Measurements from ENCODE around the gene FEV.

Gene FEV

DNA sequence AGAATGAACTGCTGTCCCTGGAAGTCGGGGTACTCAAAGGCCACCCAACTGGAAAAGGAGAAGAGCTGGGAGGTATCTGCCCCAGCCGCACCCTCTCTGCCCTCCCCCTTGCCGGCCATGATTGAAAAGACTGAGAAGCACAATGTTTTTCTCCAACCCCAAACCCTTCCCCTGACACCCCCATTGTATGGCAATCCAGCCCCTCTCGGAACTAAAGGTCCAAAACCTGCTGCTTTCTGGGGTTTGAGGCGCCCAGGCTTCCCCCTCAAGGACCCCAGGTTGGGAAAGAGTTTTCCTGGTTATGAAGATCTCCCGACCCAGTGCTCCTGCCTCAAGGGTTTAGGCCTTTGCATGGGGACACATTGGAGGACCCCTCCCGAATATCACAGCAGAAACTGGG, 7.2 kb upstream of the FEV start:
- DNase-seq: no peak

DNA sequence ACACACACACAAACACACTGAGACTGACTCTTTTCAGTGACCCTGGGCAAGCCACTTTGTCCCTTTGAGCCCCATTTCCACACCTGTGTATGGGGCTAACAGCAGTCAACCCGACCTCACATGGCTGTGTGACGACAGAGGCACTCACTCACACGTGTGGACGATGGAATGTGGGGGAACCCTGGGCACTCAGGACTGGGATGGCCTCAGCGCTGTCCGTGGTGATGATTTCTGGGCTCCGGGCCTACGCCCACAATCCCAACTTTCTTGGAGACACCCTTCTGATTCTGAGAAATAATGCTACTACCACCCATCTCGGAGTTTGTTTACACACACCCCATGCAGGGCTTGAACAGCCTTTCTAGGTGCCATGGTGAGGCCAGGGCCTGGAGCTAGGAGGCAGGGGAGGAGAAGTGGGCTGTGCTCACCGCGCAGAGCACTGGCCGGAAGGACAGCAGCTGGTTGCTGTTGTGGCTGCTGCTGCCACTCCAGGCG, 6.7 kb upstream of the FEV start:
- no peak for DNase-seq

DNA sequence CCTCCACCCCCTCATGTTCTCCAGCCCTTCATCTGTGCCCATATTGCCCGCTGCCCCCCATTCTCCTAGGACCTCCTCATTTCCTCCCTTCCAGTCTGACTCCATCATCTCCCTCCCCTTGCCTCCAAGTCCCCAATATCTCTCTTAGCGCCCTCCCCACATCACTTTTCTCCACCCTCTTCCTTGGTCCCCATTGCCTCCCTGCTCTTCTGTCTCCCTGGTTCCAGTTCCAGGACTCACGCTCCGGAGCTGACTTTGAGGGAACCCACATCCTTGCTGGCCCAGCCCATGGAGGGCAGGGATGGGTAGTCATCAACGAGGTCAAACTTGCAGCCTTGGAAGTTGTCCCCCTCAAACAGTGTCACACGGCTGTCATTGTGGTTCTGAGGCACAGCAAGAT, 5.6 kb upstream of the FEV start:
- no peak for DNase-seq

DNA sequence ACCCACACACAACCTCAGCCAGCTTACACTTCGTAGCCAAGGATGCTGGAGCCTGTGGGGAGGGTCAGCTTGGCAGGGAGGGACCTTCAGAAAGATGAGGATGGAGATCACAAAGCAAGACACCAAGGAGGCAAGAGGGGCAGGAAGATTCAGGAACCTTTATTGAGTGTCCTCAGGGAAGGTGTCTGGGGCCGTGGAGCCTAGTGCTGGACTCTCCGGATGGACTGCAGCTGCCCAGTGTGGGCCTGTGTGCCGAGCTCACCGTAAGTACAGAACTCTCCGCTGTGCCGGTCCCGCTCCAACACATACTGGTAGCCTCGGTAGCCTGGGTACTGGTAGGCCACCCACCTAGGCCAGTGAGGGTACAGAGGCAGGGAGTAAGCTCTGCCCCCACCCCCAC, 5.1 kb upstream of the FEV start:
- no peak for DNase-seq

DNA sequence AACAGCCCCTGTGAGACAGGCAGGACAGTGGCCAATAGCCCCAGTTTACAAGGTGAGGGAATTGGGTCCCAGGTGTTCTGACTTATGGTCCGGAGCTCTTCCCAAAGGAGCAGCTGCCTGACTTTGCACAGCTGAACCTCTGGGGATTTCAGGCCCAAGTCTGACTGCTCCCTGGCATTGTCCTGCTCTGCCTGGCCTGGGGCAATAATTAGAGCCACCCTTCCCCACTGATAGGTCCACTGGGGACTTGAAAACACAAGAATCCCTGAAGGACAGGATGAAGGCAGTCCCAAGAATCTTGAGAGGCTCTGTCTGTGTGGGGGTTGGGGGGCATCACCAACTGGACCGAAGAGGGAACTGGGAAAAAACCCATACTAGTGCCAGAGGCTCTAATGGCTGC, 3.7 kb upstream of the FEV start:
- DNase-seq: no peak

DNA sequence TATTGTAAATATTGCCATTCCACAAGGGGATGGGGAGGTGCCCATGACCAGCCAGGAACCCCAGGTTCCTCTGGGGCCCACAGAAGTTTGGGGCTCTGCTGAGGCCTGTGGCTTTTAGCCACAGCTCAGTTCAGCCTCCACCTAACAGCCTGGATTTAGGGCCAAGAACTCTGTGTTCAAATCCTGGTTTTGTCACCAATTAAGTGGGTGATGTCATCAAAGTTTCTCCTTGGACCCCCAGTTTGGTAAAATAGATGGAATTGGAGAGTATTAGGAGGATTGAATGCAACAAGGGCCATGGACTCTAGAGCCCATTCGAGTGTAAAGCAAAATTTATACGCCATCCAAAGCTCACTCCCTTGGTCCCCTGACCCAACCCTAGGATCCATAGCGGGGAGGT, 3.2 kb upstream of the FEV start:
- DNase-seq: no peak

DNA sequence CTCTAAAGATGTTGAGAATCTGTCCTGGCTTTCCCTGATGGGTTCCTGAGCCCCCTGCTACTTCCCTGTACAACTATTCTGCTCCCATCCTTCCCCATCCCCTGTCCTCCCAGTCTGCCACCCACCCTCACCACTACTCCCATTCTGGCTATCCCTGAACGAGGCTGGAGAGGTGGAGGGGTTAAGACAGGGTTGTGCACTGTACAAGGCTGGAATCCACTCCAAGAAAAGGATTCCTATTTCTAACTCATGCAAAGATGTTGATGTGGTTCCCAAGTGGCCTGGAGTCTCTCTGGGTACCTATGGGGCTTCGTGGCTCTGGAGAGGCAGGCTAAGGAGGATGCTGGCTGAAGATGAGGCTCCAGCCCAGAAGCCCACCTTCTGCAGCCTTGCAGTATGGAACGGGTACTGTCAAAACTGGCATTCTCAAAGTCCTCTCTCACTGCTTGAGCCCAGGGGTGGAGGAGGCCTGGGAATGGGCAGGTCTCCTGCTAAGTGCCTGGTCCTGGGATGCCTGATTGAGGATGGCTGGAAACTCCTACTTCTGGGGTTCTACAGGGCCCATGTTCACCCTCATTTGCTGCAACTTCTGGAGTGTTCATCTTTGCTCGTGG, 1.3 kb upstream of the FEV start:
- no peak for DNase-seq

DNA sequence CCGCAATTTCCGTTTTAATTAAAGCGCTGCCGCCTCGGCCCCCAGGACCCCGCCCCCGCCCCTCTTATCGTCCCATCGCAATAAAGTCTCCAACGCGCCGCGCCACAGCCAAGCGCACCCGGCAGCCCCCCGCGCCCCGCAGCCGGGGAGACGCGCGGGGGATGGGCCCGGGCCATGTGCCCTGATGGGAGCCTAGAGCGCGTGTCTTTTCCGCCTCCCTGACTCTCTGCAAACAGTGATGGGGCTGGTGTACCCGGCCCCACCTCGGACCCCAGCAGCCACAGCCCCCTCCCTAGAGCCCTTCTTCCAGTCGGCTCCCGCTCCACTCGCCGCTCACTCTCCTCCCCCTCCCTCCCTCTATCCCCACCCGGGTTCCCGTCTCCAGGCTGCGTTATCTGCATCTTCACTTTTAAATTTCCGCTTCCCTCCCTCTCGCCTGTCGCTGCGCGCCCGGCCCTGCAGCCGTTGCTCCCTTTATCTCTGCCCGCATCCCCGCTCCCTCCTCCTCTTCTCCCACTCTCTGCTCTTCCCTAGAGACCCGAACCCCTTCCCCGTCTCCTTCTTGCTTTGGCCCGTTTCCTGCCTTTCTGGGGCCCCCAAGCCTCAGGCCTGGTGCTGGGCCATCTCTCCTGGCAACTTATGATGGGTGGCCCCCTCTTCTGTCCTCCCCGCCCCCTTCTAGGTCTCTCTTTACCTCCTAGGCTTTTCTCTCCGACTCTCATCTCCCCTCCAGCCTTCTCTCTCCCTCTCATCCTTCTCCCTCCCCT, 524 bp upstream of the FEV start:
- DNase-seq: no peak

DNA sequence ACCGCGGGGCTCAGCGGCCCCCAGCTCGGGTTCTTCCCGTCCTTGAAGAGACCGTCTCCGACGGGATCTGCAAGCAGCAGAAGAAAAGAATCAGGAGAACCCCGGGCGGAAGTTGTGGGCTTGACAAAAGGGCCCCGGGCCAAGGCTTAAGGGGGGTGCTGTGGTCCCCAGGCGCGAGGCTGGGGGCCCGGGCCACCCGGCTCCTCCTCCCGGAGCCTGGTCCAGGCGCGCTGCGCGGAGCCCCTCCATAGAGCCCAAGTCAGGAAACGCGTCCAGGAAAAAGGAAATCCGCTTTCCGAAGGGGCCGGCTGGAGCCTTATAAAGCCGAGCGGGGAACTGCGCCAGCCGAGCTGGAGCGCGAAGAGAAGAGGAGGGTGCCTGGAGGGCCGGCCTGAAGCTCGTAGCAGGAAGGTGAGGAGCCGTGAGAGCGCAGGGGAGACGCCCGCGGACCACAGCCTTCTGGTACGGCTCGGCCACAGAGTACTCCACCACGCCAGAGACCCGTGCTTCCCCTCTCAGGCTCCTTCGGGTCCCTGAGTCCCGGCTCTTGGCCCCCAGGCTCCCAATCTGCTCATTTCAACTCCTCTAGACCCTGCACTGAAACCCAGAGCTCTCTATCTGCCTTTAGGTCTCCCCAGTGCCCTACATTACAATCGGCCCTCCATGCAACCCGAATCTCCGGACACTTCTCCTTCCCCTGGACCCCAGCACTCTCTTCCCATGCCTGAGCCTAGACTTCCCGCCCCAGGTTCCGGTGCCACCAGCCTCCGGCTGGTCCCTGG, 554 bp downstream of the FEV start:
- DNase-seq: peak in 1 of 2 experiments; percentile 18

DNA sequence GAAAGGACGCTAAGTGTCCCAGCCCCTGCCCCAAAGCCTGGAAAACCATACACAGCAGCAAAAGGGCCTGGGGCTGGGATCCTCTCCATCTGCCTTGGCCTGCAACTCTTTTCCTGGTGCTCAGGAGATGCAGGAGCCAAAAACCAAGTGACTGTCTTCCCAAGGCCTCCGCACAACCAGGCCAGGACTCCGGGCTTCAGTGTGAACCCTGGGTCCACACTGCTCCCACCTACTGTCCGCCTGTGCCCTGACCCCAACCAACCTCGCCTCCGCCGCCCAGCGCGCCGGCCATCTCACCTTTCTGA, 1.1 kb downstream of the FEV start:
- DNase-seq: no peak

DNA sequence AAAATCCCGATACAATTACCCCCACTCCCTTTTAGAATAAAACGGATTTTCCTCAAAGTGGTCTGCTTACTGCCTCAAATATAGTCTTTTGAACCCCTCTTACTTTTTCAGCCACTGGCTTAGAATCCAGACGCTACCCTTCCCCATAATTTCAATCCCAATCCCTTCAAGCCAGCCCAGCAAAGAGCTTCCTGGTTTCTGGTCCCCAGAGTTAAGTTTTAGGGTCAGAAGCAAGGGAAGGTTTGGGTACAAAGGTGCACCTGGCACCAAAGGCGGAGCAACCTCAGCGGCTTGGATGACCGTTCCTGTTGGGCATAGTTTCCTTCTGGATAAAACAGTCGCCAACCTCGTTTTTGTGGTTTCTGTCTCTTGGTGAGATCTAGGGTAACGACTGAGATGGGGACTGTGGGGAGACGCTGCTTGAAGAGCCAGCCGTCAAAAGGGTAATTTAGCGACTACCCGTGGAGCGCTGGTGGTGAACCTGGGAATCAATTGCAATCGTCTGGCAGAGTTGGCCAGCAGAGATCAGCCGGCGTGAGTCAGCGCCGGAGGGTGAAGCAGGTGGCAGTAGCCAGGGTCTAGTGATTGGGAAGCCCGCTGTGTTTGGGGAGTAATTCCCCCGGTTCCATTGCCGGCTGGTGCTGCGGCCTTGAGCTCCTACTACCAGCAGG, 1.6 kb downstream of the FEV start:
- DNase-seq: no peak

DNA sequence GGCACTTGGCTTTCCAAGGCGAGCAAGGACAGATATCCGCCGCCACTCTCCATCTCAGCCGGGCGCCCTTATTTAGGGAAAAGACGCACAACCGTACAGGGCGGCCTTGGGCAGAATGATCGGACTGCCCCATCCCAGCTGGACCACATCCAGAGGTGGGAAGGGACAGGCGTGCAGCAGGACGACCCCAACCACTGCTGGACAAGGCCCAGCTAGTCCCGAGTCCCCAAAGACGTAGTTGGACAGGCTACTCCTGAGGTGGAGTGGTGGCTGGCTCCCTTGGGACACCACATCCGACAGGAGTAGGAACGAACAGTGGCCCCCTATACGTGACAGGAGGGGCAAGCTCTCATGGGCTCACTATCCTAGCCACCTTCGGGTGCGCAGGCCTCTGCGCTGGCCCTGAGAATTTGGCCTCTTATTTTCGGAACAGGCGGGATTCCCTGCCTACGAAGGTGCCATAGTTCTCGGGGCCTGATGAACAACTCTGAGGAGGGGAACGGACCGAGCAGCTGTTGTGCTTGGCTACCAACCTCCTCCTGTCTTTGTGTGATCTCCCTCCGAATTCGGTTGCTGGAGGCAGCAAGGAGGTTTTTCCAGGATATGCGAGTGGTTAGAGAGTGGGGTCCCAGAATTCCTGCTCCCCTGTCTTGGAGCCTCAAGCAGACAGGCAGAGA, 2.3 kb downstream of the FEV start:
- no peak for DNase-seq

DNA sequence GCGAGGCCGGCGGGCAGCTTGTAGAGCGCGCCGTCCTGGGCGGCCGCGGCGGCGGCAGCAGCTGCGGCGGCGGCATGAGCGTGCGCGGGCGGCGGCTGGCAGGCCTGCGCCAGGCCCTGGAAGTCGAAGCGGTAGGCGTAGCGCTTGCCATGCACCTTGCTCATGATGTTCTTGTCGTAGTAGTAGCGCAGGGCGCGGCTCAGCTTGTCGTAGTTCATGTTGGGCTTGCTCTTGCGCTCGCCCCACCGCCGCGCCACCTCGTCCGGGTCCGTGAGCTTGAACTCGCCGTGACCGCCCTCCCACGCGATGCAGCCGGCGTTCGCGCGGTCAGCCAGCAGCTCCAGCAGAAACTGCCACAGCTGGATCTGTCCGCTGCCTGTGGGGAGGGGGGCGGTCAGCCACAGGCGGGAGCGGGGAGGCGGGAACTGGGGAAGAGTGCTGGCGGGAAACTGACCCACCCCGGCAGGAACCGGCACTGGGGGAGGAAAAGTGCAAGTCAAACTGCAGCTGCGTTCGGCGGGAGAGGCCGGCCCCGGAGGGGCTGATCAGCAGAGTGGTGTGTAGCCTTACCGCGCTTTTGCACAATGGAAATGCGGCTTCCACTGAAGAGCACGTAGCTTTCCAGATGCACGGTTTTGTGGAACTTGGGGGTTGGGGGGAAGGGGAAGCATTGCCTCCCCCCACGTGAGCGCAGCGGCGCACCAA, 3.0 kb downstream of the FEV start:
- peak; percentile 37 to 52 for DNase-seq

DNA sequence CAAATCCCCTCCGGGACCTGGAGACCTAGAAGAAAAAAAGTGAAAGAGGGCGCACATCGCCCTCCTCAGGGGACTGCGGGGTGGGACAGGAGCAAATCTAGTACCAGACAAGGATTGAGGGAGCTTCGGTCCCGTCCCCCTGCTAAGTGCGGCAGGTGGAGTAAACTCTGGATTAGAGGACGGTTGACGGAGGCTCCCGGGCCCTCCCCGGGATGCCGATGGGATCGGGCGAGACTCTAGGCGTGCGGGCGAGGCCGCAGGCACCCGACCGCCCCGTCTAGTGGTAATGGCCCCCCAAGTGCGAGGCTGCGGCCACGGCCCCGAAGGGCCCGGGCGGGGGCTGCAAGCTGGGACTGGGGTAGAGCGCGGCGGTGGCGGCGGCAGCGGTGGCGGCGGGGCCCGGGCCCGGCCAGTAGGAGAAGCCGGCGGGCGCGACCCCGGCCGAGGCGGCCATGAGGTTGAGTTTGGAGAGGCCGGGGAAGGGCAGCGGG, 3.5 kb downstream of the FEV start:
- peak in 1 of 2 experiments; percentile 19 for DNase-seq

DNA sequence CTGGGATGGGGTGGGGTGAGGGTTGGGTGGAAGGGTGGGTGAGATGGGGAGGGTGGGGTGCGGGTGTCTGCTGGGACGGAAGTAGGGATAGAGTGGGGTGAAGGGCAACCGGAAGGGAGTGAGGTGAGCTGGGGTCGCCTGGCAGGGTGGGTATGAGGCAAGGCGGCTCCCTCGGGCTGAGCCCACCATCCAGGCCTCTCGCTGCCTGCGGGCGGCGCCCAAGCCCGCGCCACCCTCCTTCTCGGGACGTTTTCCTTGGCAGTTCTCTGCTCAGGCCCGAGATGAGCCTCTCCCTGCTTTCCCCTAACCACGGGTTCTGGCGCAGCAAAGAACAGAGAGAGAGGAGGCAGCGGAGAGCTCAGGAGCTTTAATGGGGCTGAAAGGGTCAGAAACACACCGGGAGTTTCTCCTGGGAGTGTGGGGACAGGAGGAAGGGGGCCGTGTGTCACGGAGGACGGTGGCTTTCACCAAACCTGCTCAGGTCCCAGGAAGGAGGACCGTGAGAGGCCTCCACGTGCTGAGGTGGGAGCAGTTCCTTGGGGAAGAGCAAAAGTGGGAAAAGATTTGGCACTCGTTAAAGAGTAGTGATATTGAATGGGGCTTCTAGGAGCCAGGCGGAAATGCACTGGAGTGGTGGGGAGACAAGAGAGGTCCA, 4.1 kb downstream of the FEV start:
- peak in 1 of 2 experiments; percentile 21 for DNase-seq

DNA sequence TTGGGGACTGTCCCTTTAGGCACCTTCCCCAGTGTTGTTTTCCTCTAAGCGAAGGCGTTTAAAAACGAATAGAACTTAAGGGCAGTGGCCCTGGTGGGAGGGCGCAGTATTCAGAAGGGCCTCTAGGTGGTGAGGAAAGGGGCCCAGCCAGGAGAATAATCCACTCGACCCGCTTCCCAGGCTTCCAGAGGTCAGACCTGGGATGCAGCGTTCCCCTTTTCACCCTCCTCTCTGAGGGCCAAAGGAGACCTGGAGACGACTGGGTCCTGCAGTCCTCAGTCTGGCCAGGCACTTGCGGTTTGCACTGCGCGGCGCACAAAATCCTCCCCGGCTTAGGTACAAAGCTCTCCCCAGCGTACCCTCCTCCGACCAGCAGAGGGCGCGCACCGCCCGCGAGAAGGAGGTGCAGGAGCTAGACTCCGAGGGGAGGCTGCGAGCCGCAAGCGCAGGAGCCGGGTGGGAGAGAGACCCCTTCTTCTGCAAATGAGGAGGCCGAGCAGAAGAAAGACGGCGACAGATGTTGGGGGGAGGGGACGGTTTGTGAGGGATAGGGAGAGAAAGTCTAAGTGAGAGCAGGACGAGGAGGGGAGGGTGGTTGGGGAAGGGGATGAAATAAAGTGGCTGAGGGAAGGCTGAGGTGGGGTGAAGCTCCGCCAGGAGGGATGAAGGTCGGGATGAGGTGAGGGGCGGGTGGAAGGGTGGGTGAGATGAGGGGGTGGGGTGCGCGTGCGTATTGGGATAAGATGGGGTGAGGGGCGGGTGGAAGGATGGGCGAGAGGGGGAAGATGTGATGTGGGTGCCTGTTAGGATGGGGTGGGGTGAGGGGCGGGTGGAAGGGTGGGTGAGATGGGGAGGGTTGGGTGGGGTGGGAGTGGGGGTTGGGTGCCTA, 4.9 kb downstream of the FEV start:
- DNase-seq: peak; percentile 90 to 91

DNA sequence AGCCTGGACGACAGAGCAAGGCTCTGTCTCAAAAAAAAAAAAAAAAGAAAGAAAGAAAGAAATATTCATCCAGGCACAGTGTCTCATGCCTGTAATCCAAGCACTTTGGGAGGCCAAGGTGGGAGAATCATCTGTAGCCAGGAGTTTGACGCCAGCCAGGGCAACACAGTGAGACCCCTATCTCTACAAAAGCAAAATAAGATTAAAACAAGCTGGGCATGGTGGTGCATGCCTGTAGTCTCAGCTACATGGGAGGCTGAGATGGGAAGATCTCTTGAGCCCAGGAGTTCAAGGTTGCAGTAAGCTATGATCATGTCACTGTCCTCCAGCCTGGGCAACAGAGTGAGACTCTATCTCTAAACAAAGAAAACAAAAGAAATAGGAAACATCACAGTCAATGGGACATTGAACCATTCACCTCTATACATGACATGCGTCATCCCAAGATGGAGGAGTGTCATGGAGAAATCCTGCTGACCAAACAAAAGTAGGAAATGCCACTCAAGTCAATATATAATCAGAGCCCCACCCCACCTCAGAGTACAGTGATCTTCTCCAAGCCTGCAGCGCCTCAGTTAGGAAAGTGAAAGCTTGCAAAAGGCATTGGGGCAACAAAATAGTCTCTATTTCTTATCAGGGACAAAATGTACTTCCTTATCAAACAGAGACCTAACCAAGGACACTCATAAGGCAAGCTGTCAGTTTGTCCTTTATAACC, 9.8 kb downstream of the FEV start:
- no peak for DNase-seq

DNA sequence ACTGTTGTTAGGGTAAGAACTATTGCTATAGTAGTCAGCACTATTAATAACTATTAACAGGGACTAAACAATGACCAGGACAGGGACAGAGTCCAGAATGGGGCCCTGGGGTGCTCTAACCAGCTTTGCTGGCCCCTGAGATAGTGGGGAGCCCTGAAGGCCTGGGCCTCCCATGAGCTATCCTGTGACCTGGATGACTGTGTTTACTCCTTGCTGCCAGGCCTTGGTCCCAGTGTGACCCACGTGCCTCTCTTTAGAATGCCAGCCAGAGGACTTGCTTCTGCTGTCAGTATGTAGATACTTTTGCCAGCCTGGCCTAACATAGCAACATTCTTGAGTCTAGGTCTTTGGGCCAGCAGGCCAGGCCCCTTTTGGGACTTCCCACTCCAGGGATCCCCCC, 14.1 kb downstream of the FEV start:
- no peak for DNase-seq

DNA sequence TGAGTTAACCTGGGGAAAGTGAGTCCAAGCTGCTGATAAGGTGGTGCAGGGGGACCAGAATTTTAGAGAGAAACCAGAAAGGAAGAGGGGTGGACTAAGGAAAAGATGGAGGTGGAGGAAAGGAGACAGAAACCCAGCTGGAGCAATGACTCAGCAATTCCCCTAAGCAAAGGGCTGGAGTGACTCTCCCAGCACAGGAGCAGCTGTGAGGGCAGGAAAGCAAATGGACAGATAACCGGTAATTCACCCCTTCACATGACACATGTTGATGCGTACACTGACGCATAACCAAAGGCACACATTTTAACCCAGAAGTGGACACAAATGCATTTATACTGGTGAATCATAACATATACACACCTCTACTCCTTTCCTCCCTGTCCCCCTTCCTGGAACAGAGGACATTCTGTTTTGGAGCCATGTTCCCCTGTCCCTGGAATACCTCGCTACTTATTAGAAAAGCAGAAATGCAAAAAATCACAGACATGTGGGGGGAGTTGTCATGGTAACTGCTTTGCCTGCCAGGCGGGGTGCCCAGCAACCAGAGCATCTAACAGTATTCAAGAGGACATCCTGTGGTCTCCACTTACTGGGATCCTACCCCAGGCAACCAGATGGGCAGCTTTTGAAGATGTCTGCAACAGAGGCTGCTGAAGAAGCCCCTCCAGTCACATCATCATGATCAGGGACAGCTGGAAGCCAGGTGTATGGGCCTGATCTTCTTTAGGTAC, 20.8 kb downstream of the FEV start:
- no peak for DNase-seq

Data from activated CD4-positive, alpha-beta T cell treated with anti-CD3 and anti-CD28 coated beads, Interleukin-2, amount 50 U/mL, for 48 hours (primary cell).